HFFc6 (cell line): ENCODE data around the gene APOM. TPM values are rescaled to one million over a fixed set of nuclear protein-coding genes. Genes with fewer than 3 reads are reported as not detected.
A peak's percentile ranks its signal among the peaks of the same experiment; 100 is the strongest.

Experiments used
- DNase-seq: peaks from one replicate; pipeline ENCODE4 v3.0.0-alpha.2; 2018
- H3K27ac Mint-ChIP-seq: 2 replicates; pipeline ENCODE4 v1.8.0; 2020; ENCODE audit warnings: mild to moderate bottlenecking, mixed read lengths
- H3K27me3 Mint-ChIP-seq: 2 replicates; pipeline ENCODE4 v1.8.0; 2021; ENCODE audit warnings: mild to moderate bottlenecking, moderate library complexity, mixed read lengths; ENCODE audit not compliant: insufficient read depth
- H3K36me3 Mint-ChIP-seq: 2 replicates; pipeline ENCODE4 v1.8.0; 2021; ENCODE audit warnings: low read depth, mixed read lengths
- H3K4me1 Mint-ChIP-seq: 2 replicates; pipeline ENCODE4 v1.8.0; 2020; ENCODE audit warnings: low read depth, mixed read lengths
- H3K4me3 Mint-ChIP-seq: 2 replicates; pipeline ENCODE4 v1.8.0; 2020; ENCODE audit warnings: mild to moderate bottlenecking, moderate library complexity, mixed read lengths
- H3K9me3 Mint-ChIP-seq: 2 replicates; pipeline ENCODE4 v1.8.0; 2020; ENCODE audit warnings: mild to moderate bottlenecking, mixed read lengths
- long read RNA-seq: library from polyadenylated mRNA; unstranded; transcript quantifications from one replicate; pipeline ENCODE4 v2.0.0, GENCODE V29; 2019
- total RNA-seq, 6 experiments: library from RNA; stranded (reverse); fragmentation: NEBNext Ultra II Directional; extraction: Animal tissue kit (Norgen Biotek cat#: 25700); gene quantifications; 2 replicates in 1 of 6; 3 replicates in 5 of 6; pipeline ENCODE4 v1.2.3, GENCODE V29; 2021
- TF ChIP-seq, protein P1 (sequence below): fragments of 200-600 bp; sonication (generic); IDR thresholded peaks from 2 replicates; pipeline ENCODE4 v1.5.0; 2021; ENCODE audit warnings: antibody characterized with exemption, mild to moderate bottlenecking

Gene APOM
- total RNA-seq: 1 to 10 TPM; 2.4 to 4.3 (median 2.8) TPM
- long read RNA-seq, partial matches to known transcripts: 0 of 4 reads
- long read RNA-seq, other reads (novel, unspliced or antisense): 0 of 4 reads

DNA sequence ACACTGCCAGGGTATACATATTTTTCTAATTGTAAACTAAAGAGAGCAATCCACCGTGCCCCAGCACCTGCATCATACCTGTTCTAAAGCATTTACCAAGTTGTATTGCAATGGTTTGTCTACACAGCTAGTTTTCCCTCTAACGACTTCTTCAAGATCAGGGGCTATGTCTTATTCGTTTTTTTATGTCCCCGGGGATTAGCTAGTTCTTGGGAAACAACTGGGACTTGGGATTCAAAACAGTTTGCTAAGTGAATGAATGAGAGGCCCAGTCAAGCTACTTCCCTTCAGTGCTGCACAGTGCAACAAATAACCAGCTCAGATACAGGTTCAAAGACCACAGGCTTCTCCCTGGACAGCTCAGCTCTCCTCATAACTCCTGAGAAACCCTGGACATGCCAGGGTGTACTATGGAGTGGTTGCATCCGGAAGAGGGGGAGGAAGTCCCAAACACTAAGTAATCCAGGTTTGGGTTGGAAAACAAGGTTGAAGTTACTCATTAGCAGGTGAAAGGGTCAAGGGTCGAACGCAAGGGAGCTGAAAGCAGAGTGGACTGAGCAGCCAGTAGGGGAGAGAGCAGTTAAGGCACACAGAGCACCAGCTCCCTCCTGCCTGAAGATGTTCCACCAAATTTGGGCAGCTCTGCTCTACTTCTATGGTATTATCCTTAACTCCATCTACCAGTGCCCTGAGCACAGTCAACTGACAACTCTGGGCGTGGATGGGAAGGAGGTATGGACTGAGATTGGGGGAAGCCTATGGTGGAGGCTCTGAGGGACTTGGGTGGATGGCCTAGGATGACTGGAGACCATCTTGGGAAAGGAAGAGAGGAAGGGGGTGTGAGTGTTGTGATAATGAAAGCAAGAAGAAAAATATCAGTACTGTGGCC is at the start of gene APOM:
Gene APOM (plus strand): TSS at position 546 of the 889 bp plus-strand sequence. CDS start 73 bp downstream, at position 619.
- peaks cover 3% of the 10 kb centered on the region for H3K27me3 Mint-ChIP-seq
- TF ChIP-seq, protein P1, sequence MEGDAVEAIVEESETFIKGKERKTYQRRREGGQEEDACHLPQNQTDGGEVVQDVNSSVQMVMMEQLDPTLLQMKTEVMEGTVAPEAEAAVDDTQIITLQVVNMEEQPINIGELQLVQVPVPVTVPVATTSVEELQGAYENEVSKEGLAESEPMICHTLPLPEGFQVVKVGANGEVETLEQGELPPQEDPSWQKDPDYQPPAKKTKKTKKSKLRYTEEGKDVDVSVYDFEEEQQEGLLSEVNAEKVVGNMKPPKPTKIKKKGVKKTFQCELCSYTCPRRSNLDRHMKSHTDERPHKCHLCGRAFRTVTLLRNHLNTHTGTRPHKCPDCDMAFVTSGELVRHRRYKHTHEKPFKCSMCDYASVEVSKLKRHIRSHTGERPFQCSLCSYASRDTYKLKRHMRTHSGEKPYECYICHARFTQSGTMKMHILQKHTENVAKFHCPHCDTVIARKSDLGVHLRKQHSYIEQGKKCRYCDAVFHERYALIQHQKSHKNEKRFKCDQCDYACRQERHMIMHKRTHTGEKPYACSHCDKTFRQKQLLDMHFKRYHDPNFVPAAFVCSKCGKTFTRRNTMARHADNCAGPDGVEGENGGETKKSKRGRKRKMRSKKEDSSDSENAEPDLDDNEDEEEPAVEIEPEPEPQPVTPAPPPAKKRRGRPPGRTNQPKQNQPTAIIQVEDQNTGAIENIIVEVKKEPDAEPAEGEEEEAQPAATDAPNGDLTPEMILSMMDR: no peak
- peak within 1 kb of the TSS; percentile 28 for H3K27ac Mint-ChIP-seq
- no peak for DNase-seq
- no peak within 1 kb of the TSS for H3K4me3 Mint-ChIP-seq
- H3K9me3 Mint-ChIP-seq: no peaks in the 10 kb centered on the region
- peaks cover 37% of the 10 kb centered on the region for H3K36me3 Mint-ChIP-seq
- H3K4me1 Mint-ChIP-seq: peaks cover 51% of the 10 kb centered on the region

DNA sequence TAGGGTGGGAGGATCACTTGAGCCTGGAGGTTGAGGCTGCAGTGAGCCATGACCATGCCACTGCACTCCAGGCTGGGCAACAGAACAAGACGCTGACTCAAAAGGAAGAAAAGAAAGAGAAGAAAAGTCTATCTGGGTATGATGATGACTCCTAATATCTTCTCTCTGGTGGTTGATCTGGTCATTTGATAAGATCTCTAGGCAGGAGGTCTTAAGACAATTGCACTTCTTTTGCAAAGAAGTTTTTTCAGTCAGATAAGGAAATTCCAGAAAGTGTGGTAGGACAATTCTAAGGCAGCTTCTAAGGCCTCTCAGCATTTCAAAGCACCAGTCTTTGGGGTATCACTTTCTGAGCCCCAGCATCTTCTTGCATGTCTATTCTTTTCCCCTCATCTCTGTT is 48.4 kb upstream of the APOM start:
- Mint-ChIP-seq H3K36me3 (no peaks in the 10 kb centered on the region), H3K9me3 (no peaks in the 10 kb centered on the region), H3K27ac (no peak overlapping the region), H3K4me1 (no peaks in the 10 kb centered on the region), H3K4me3 (no peak overlapping the region), H3K27me3 (peaks cover 2% of the 10 kb centered on the region)
- TF ChIP-seq, protein P1: no peak
- DNase-seq: no peak

DNA sequence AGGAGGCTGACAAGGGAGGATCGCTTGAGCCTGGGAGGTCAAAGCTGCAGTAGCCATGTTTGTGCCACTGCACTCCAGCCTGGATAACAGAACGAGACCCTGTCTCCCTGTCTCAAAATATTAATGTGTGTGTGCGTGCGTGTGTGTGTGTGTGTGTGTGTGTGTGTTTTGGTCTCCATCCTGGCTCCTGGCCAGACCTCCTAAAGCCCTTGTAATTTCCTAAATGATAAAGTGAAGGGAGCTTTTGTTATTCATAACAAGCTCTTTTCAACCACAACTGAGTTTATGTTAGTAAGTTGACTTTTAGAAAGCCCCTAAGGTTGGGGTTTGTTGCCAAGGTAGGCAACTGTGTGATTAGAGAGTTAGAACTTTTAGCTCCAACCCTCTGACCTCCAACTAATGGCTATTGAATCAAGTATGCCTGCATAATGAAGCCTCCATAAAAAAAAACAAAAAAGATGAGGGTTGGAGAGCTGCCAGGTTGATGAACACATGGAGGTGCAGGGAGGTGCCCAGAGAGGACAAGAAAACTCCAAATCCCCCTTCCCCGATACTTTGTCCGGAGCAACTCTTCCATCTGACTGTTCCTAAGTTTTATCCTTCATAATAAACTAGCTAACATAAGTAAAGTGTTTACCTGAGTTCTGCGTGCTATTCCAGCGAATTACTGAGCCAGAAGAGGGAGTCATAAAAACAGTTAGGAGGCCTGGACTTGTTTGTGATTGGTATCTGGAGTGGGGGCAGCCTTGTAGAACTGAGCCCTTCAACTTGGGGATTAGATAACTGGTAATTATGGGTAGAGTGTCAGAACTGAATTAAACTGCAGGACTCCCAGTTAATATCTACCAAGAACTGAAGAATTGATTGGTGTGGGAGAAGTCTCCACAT is 45.9 kb upstream of the APOM start:
- H3K27ac Mint-ChIP-seq: no peak overlapping the region
- peaks cover 3% of the 10 kb centered on the region for H3K27me3 Mint-ChIP-seq
- no peak for DNase-seq
- no peak overlapping the region for H3K4me3 Mint-ChIP-seq
- no peaks in the 10 kb centered on the region for H3K9me3 Mint-ChIP-seq
- H3K36me3 Mint-ChIP-seq: no peaks in the 10 kb centered on the region
- TF ChIP-seq, protein P1: no peak
- no peaks in the 10 kb centered on the region; the same call in 1 of the 2 replicates for H3K4me1 Mint-ChIP-seq

DNA sequence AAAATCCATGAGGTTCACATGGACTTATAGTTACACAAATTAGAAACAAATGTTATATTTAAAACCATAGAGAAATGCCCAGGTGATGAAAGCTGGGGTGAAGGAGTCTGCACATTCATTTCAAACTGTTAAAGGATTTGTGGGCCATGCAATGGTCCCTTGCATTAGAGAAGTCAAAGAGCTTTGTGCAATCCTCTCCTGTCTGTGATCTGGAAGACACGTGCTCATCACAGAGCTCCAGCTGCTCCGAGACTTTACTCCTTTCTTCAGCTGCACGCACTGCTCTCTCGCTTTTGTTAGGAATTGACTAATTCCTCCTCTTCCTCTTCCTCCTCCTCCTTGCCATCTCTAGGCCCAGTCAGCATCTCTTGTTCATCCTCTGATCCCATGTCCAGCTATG is 44.7 kb upstream of the APOM start:
- Mint-ChIP-seq H3K27me3 (peaks cover 4% of the 10 kb centered on the region), H3K36me3 (no peaks in the 10 kb centered on the region), H3K4me3 (no peak overlapping the region), H3K9me3 (no peaks in the 10 kb centered on the region), H3K27ac (no peak overlapping the region), H3K4me1 (no peaks in the 10 kb centered on the region; the same call in 1 of the 2 replicates)
- no peak for DNase-seq
- TF ChIP-seq, protein P1: no peak

DNA sequence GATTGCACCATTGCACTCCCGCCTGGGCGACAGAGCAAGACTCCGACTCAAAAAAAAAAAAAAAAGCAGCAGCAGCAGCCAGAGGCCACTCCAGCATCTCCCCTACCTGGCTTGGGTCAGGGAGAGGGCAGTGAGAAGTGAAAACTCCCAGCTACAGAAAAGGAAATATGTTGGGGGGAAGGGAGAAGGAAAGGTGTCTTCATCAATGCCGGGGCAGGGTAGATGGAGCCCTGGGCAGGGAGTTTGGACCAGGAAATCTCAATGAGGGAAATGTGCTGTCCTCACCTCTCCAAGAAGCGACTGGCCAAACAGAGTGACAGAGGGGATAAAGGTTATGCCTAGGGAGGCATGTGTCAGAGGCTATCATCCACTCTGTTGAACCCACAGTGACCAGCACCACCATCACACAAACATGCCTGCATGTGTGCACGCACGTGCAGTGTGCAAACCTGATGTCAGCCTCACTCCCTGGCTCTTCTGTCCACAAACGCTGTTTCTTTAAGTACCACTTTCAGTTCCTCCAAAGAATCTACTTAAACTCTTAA is 41.5 kb upstream of the APOM start:
- no peaks in the 10 kb centered on the region; the same call in 1 of the 2 replicates for H3K4me1 Mint-ChIP-seq
- H3K27me3 Mint-ChIP-seq: peaks cover 5% of the 10 kb centered on the region
- TF ChIP-seq, protein P1: no peak
- H3K9me3 Mint-ChIP-seq: no peaks in the 10 kb centered on the region
- DNase-seq: no peak
- no peaks in the 10 kb centered on the region for H3K36me3 Mint-ChIP-seq
- no peak overlapping the region for H3K4me3 Mint-ChIP-seq
- no peak overlapping the region for H3K27ac Mint-ChIP-seq
